CD4-positive, alpha-beta memory T cell (primary cell): ENCODE results near the gene ERBB4. TPM values are rescaled to one million over a fixed set of nuclear protein-coding genes. Genes with fewer than 3 reads are reported as not detected.

Source experiments
- CTCF ChIA-PET: fragments of 350-600 bp; sonication (Branson Sonifier 250); formaldehyde crosslinking; loops from one replicate; lab custom pipeline; 2021; ENCODE audit warnings: inconsistent platforms; ENCODE audit not compliant: partially characterized antibody; lab: Charles Lee
- POLR2A ChIA-PET: fragments of 350-600 bp; sonication (Branson Sonifier 250); formaldehyde crosslinking; loops from one replicate; lab custom pipeline; 2021; ENCODE audit not compliant: partially characterized antibody; lab: Charles Lee
- DNase-seq, 5 donors: peaks; one replicate each; pipeline versions ENCODE4 v3.0.0 to v3.0.0-alpha.2; 2020 to 2022; ENCODE audit warnings: mixed read lengths in 1 of 5
- H3K27ac ChIP-seq: one replicate; pipeline ENCODE4 v1.7.0; 2013; ENCODE audit warnings: low read depth, low read length
- H3K27me3 ChIP-seq: 2 replicates; pipeline ENCODE4 v1.7.0; 2013; ENCODE audit warnings: mild to moderate bottlenecking, low read length, moderate library complexity; ENCODE audit not compliant: insufficient read depth
- H3K36me3 ChIP-seq: 2 replicates; pipeline ENCODE4 v1.7.0; 2013; ENCODE audit warnings: mild to moderate bottlenecking, low read length, moderate library complexity; ENCODE audit not compliant: insufficient read depth
- H3K4me1 ChIP-seq: 2 replicates; pipeline ENCODE4 v1.7.0; 2013; ENCODE audit warnings: mild to moderate bottlenecking, low read length, moderate library complexity; ENCODE audit not compliant: insufficient read depth
- H3K4me3 ChIP-seq, 2 donors: one replicate each; pipeline ENCODE4 v1.7.0; 2013; ENCODE audit warnings: low read length in 2 of 2, mild to moderate bottlenecking in 1 of 2
- H3K9me3 ChIP-seq, 2 donors: one replicate each; pipeline ENCODE4 v1.7.0; 2013; ENCODE audit warnings: low read length in 2 of 2, control low read depth in 1 of 2; ENCODE audit not compliant: control insufficient read depth in 1 of 2
- H3K27ac Mint-ChIP-seq, 7 donors: one replicate each; pipeline ENCODE4 v1.8.0; 2020 to 2021; ENCODE audit warnings: mixed read lengths in 7 of 7, mild to moderate bottlenecking in 6 of 7, inconsistent platforms in 3 of 7, moderate library complexity in 3 of 7
- H3K27me3 Mint-ChIP-seq, 2 donors: one replicate each; pipeline ENCODE4 v1.8.0; 2020 to 2021; ENCODE audit warnings: mixed read lengths in 2 of 2
- H3K36me3 Mint-ChIP-seq, 2 donors: one replicate each; pipeline ENCODE4 v1.8.0; 2020 to 2021; ENCODE audit warnings: mixed read lengths in 2 of 2, inconsistent platforms in 1 of 2, mild to moderate bottlenecking in 1 of 2
- H3K4me1 Mint-ChIP-seq, 4 donors: one replicate each; pipeline ENCODE4 v1.8.0; 2020 to 2021; ENCODE audit warnings: mixed read lengths in 4 of 4, mild to moderate bottlenecking in 1 of 4
- H3K4me3 Mint-ChIP-seq, 8 donors: one replicate each; pipeline ENCODE4 v1.8.0; 2020 to 2021; ENCODE audit warnings: mixed read lengths in 8 of 8, mild to moderate bottlenecking in 7 of 8, moderate library complexity in 6 of 8, inconsistent platforms in 3 of 8
- H3K9me3 Mint-ChIP-seq, 8 donors: one replicate each; pipeline ENCODE4 v1.8.0; 2020 to 2021; ENCODE audit warnings: mixed read lengths in 8 of 8, mild to moderate bottlenecking in 5 of 8, inconsistent platforms in 3 of 8, moderate library complexity in 1 of 8
- intact Hi-C: fragments of 100-400 bp; cut with micrococcal nuclease; formaldehyde crosslinking; loops from one replicate; pipeline ENCODE4 v1.15.1; 2023
- polyA plus RNA-seq, 2 donors: library from polyadenylated mRNA; unstranded; fragments of 300-500 nt; fragmentation: Illumina TruSeq; gene quantifications; one replicate each; pipeline ENCODE4 v1.2.3, GENCODE V29; 2021
- total RNA-seq, 2 experiments: library from RNA; stranded (reverse); gene quantifications; one replicate each; pipeline ENCODE4 v1.2.3, GENCODE V29; 2021

The ERBB4 gene
- total and polyA plus RNA-seq, 4 experiments from 2014 or later = not detected

DNA sequence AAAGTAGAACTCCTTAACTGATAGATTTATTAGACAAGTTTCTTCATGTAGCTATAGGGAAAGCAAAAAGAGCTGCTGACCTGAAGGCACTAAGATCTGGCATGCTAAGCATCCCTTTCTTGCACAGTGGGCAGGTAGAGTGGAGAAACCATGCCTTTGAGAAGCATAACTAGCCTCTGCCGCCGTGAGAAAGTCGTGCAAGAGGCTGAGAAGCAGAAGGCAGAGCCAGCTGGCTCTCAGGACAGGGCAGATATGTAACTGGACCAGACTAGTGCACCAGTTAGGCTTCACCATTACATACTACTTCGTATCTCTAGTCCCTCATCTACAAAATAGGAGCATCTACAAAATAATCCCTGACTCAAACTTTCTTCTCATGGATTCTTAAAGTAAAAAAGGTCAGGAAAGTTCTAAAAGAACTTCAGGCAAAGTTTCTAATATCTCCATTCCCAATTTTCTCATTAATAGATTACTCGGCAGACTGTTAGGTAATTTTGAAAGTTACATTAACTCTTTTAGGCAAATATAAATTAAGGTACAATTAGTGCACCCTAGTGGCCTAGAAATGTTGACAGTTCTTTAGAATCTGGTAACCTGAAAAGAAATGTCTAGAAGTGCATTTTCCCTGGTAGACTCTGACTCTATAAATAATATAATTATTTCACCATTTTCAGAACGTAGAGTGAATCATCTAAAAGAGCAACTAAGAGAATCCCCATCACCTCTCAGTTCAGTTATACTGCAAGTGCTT, 10.3 kb downstream of the ERBB4 start:
- Mint-ChIP-seq H3K4me3 (no peak overlapping the region), H3K4me1 (no peaks in the 10 kb centered on the region), H3K27ac (no peak overlapping the region), H3K9me3 (no peaks in the 10 kb centered on the region), H3K27me3 (no peaks in the 10 kb centered on the region), H3K36me3 (no peaks in the 10 kb centered on the region)
- H3K9me3 ChIP-seq = no peaks in the 10 kb centered on the region
- CTCF ChIA-PET = no interaction called here
- H3K27me3 ChIP-seq = no peaks in the 10 kb centered on the region
- H3K36me3 ChIP-seq = no peaks in the 10 kb centered on the region
- H3K4me1 ChIP-seq = no peaks in the 10 kb centered on the region
- POLR2A ChIA-PET = no interaction called here
- no peak overlapping the region for H3K27ac ChIP-seq
- intact Hi-C loops = no loop called here
- H3K4me3 ChIP-seq = no peak overlapping the region
- DNase-seq = no peak

DNA sequence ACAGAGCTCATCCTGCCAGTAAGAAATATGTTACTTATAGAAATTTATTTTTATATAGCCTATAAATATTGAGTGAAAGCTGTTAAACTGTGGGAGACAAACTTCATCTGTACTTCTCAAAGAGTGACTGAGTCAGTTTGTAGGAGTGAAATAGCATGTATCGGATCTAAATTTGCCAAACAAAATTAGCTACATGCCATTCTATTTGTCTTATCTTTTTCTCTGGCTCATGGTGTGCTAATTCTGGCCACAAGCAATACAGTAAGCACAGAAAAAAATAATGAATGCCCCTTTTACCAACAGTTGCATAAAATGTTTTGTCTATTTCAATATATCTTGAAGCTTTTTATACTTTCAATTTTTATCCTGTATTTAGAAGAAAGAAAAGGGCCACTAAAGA, 12.5 kb downstream of the ERBB4 start:
- Mint-ChIP-seq H3K36me3 (no peaks in the 10 kb centered on the region), H3K4me3 (no peak overlapping the region), H3K27ac (no peak overlapping the region), H3K4me1 (no peaks in the 10 kb centered on the region), H3K9me3 (no peaks in the 10 kb centered on the region), H3K27me3 (no peaks in the 10 kb centered on the region)
- Histone ChIP-seq H3K27me3 (no peaks in the 10 kb centered on the region), H3K9me3 (no peaks in the 10 kb centered on the region), H3K36me3 (no peaks in the 10 kb centered on the region), H3K4me1 (no peaks in the 10 kb centered on the region), H3K27ac (no peak overlapping the region), H3K4me3 (no peak overlapping the region)
- ChIA-PET POLR2A (no interaction called here), CTCF (no interaction called here)
- no peak for DNase-seq
- intact Hi-C loops = no loop called here

DNA sequence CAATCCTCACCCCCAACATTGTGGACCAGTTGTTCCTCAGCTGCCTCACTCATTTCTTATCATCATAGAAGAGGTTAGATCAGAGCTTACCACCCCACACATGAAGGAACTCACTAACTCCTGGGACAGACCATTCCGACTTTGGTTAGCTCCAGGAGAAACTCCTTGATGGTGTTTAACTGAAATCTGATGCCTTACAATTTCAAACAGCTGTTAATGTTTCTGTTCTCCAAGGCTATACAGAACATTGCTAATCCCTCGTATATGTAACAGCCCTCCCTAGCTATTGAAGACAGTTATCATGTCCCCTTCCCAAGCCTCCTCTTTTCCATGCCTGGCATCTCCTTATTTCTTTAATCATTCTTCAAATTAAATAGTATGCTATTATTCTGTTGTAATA, 14.8 kb downstream of the ERBB4 start:
- Histone ChIP-seq H3K36me3 (no peaks in the 10 kb centered on the region), H3K27ac (no peak overlapping the region), H3K4me3 (no peak overlapping the region), H3K4me1 (no peaks in the 10 kb centered on the region), H3K27me3 (no peaks in the 10 kb centered on the region), H3K9me3 (no peaks in the 10 kb centered on the region)
- Mint-ChIP-seq H3K36me3 (no peaks in the 10 kb centered on the region), H3K27ac (no peak overlapping the region), H3K4me1 (no peaks in the 10 kb centered on the region), H3K4me3 (no peak overlapping the region), H3K9me3 (no peaks in the 10 kb centered on the region), H3K27me3 (no peaks in the 10 kb centered on the region)
- POLR2A ChIA-PET = no interaction called here
- intact Hi-C loops = no loop called here
- DNase-seq = no peak
- CTCF ChIA-PET = no interaction called here

DNA sequence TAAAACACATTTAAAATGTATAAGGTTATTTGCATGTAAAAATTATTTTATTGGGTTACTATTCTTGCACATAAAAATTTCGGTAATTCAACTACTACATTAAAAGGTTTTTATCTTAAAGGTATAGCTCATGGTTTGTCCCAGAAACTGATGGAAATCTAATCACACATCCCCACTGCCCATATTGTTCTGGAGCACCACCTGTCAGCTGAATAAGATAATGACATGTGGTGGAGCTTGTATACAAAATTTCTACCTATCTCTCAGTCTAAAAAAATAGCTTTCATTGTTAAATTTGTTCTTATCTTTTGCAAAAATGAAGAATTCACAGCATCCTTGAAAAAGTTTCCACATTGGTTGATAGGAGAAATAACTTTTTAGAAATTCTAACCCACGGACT, 18.3 kb downstream of the ERBB4 start:
- Histone ChIP-seq H3K4me1 (no peaks in the 10 kb centered on the region), H3K27ac (no peak overlapping the region), H3K27me3 (no peaks in the 10 kb centered on the region), H3K36me3 (no peaks in the 10 kb centered on the region), H3K9me3 (no peaks in the 10 kb centered on the region), H3K4me3 (no peak overlapping the region)
- DNase-seq = no peak
- intact Hi-C loops = no loop called here
- no peaks in the 10 kb centered on the region for H3K4me1 Mint-ChIP-seq
- no peaks in the 10 kb centered on the region for H3K27me3 Mint-ChIP-seq
- CTCF ChIA-PET = no interaction called here
- H3K36me3 Mint-ChIP-seq = no peaks in the 10 kb centered on the region
- no peaks in the 10 kb centered on the region for H3K9me3 Mint-ChIP-seq
- no peak overlapping the region for H3K27ac Mint-ChIP-seq
- no peak overlapping the region for H3K4me3 Mint-ChIP-seq
- POLR2A ChIA-PET = no interaction called here

DNA sequence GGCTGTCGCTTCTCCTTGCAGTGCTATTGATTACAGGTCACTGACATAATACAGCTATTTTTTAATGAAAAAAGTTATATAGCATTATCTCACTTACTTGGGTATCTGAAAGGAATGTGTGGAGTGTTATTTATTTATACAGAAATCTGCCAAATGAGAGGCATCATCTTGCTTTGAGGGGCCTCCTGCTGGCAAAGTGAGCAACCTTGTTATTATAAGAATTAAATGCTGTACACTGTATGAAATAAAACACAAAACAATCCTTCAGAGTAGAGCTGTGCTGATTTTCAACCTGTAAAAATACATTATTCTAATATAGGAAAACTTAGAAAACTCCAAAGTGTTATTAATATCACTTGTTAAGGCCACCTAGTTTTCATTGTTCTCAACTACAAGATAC, 20.9 kb downstream of the ERBB4 start:
- Mint-ChIP-seq H3K36me3 (no peaks in the 10 kb centered on the region), H3K27ac (no peak overlapping the region), H3K4me3 (no peak overlapping the region), H3K27me3 (no peaks in the 10 kb centered on the region), H3K4me1 (no peaks in the 10 kb centered on the region), H3K9me3 (no peaks in the 10 kb centered on the region)
- ChIA-PET CTCF (no interaction called here), POLR2A (no interaction called here)
- intact Hi-C loops = no loop called here
- no peaks in the 10 kb centered on the region for H3K27me3 ChIP-seq
- no peaks in the 10 kb centered on the region for H3K9me3 ChIP-seq
- no peak overlapping the region for H3K4me3 ChIP-seq
- no peaks in the 10 kb centered on the region for H3K4me1 ChIP-seq
- H3K27ac ChIP-seq = no peak overlapping the region
- no peak for DNase-seq
- no peaks in the 10 kb centered on the region for H3K36me3 ChIP-seq

DNA sequence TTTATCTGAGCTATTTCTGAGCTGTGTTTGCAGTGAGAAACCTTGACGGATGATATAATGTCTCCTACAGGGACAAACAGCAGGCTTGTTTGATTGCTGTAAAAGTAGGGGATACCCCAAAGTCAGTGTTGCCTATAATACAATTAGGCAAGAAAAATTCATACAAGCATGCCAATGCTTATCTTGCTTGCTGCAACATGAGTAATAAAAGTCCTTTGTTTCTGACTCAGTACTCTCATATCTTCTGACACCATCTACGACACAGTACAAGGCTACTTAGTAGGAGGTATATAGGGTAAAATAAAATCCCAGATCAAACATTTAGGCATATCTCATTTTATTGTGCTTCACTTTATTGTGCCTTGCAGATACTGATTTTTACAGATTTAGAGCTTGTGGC, 33.0 kb downstream of the ERBB4 start:
- no peaks in the 10 kb centered on the region for H3K36me3 ChIP-seq
- no peaks in the 10 kb centered on the region for H3K27me3 Mint-ChIP-seq
- POLR2A ChIA-PET = no interaction called here
- no peaks in the 10 kb centered on the region for H3K9me3 ChIP-seq
- no peak overlapping the region for H3K27ac ChIP-seq
- H3K4me1 ChIP-seq = no peaks in the 10 kb centered on the region
- H3K27ac Mint-ChIP-seq = no peak overlapping the region
- DNase-seq = no peak
- H3K4me3 Mint-ChIP-seq = no peak overlapping the region
- CTCF ChIA-PET = no interaction called here
- no peak overlapping the region for H3K4me3 ChIP-seq
- no peaks in the 10 kb centered on the region for H3K27me3 ChIP-seq
- intact Hi-C loops = no loop called here
- H3K9me3 Mint-ChIP-seq = no peaks in the 10 kb centered on the region
- H3K36me3 Mint-ChIP-seq = no peaks in the 10 kb centered on the region
- H3K4me1 Mint-ChIP-seq = no peaks in the 10 kb centered on the region

DNA sequence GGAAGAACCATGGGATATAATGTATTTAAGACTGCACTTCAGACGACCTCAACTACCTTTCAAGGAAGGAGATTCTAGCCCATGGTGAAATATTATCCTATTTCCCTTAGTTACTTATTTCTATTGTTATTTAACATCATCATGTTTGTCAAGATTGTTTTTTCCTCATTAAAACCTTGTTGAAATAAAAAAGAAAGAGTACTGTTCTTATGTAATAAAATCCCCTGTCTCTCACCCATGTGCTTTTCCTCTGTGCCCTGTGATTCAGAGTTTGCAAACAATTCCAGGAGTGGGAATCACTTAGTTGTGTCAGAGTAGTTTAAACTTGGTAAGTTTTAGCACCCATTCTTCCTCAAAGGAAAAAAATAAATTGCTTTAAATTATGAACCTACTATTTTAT, 43.6 kb downstream of the ERBB4 start:
- no peak overlapping the region for H3K4me3 Mint-ChIP-seq
- H3K9me3 Mint-ChIP-seq = no peaks in the 10 kb centered on the region
- H3K4me1 Mint-ChIP-seq = no peaks in the 10 kb centered on the region
- intact Hi-C loops = no loop called here
- no peaks in the 10 kb centered on the region for H3K36me3 Mint-ChIP-seq
- no peaks in the 10 kb centered on the region for H3K27me3 Mint-ChIP-seq
- H3K27ac Mint-ChIP-seq = no peak overlapping the region
- H3K27me3 ChIP-seq = no peaks in the 10 kb centered on the region
- no peaks in the 10 kb centered on the region for H3K4me1 ChIP-seq
- H3K4me3 ChIP-seq = no peak overlapping the region
- H3K36me3 ChIP-seq = no peaks in the 10 kb centered on the region
- POLR2A ChIA-PET = no interaction called here
- no peaks in the 10 kb centered on the region for H3K9me3 ChIP-seq
- no peak overlapping the region for H3K27ac ChIP-seq
- DNase-seq = no peak
- CTCF ChIA-PET = no interaction called here
